ENCODE results near the gene KCNA3.

DNA sequence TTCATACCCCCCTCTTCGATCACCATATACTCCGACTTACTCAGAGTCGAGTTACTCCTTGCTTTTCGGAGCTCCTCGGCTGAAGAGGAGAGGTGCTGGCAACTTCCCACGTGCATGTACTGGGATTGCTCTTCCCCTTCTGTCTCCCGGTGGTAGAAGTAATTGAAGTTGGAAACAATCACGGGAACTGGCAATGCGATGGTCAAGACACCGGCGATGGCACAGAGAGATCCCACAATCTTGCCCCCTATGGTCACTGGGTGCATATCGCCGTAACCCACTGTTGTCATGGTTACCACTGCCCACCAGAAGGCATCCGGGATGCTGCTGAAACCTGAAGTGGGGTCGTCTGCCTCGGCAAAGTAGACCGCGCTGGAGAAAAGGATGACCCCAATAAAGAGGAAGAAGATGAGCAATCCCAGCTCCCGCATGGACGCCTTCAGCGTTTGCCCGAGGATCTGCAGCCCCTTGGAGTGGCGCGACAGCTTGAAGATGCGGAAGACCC, 1.5 kb downstream of the KCNA3 start:
- no peak for TF ChIP-seq POLR2A (IDR thresholded peaks at IDR 0.05)
- TF ChIP-seq, protein P1, sequence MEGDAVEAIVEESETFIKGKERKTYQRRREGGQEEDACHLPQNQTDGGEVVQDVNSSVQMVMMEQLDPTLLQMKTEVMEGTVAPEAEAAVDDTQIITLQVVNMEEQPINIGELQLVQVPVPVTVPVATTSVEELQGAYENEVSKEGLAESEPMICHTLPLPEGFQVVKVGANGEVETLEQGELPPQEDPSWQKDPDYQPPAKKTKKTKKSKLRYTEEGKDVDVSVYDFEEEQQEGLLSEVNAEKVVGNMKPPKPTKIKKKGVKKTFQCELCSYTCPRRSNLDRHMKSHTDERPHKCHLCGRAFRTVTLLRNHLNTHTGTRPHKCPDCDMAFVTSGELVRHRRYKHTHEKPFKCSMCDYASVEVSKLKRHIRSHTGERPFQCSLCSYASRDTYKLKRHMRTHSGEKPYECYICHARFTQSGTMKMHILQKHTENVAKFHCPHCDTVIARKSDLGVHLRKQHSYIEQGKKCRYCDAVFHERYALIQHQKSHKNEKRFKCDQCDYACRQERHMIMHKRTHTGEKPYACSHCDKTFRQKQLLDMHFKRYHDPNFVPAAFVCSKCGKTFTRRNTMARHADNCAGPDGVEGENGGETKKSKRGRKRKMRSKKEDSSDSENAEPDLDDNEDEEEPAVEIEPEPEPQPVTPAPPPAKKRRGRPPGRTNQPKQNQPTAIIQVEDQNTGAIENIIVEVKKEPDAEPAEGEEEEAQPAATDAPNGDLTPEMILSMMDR (IDR thresholded peaks at IDR 0.05), result no peak
